Liver (tissue), 9 donors: Measurements from ENCODE around the gene HADHB. TPM values are rescaled to one million over a fixed set of nuclear protein-coding genes. Genes with fewer than 3 reads are reported as not detected.
"Not testable (repeated sequence)": the region's sequence is repeated elsewhere in the genome, so short reads cannot be mapped to it uniquely, and the experiment has no call there.

ENCODE experiments used
- DNase-seq: peaks from one replicate; pipeline ENCODE4 v3.0.0-alpha.2; 2017; ENCODE audit warnings: low spot score
- H3K27ac ChIP-seq, 2 donors: one replicate each; pipeline ENCODE4 v1.7.0; 2013; ENCODE audit warnings: inconsistent platforms in 2 of 2, low read length in 2 of 2, control low read depth in 1 of 2, low read depth in 1 of 2, mild to moderate bottlenecking in 1 of 2
- H3K27me3 ChIP-seq, 4 donors: one replicate each; pipeline versions ENCODE4 v1.6.1 to v1.7.0; 2013; ENCODE audit warnings: low read length in 3 of 4, inconsistent platforms in 1 of 4, mild to moderate bottlenecking in 1 of 4, moderate library complexity in 1 of 4; ENCODE audit not compliant: control insufficient read depth in 4 of 4, insufficient read depth in 4 of 4
- H3K36me3 ChIP-seq, 4 donors: one replicate each; pipeline versions ENCODE4 v1.6.1 to v1.7.0; 2013; ENCODE audit warnings: low read length in 3 of 4, mild to moderate bottlenecking in 3 of 4, low read depth in 1 of 4, moderate library complexity in 1 of 4; ENCODE audit not compliant: control insufficient read depth in 4 of 4, insufficient read depth in 3 of 4
- H3K4me1 ChIP-seq, 4 donors: one replicate each; pipeline versions ENCODE4 v1.6.1 to v1.7.0; 2013; ENCODE audit warnings: low read length in 3 of 4, mild to moderate bottlenecking in 3 of 4, moderate library complexity in 1 of 4; ENCODE audit not compliant: control insufficient read depth in 4 of 4, insufficient read depth in 4 of 4
- H3K4me3 ChIP-seq, 3 donors: one replicate each; pipeline versions ENCODE4 v1.6.1 to v1.7.0; 2013; ENCODE audit warnings: low read length in 3 of 3, control low read depth in 1 of 3, low read depth in 1 of 3, mild to moderate bottlenecking in 1 of 3
- H3K9ac ChIP-seq, 2 donors: one replicate each; pipeline ENCODE4 v1.7.0; 2013; ENCODE audit warnings: low read length in 2 of 2, mild to moderate bottlenecking in 2 of 2, moderate library complexity in 2 of 2, control low read depth in 1 of 2, low read depth in 1 of 2
- H3K9me3 ChIP-seq, 4 donors: one replicate each; pipeline versions ENCODE4 v1.6.1 to v1.7.0; 2013; ENCODE audit warnings: low read length in 3 of 4; ENCODE audit not compliant: control insufficient read depth in 4 of 4
- FOXA1 ChIP-seq: IDR thresholded peaks from 2 replicates; pipeline ENCODE4 v1.6.1; 2016; ENCODE audit warnings: antibody characterized with exemption
- GABPA ChIP-seq, 2 donors: IDR thresholded peaks in 1 of 2; conservative IDR thresholded peaks in 1 of 2; 2 replicates each; pipeline ENCODE4 v1.6.1; 2016; ENCODE audit warnings: antibody characterized with exemption in 2 of 2, mild to moderate bottlenecking in 1 of 2, moderate library complexity in 1 of 2
- HNF4A ChIP-seq, 2 donors: conservative IDR thresholded peaks; 2 replicates each; pipeline ENCODE4 v1.6.1; 2016; ENCODE audit warnings: antibody characterized with exemption in 2 of 2, mild to moderate bottlenecking in 2 of 2
- JUND ChIP-seq, 2 donors: IDR thresholded peaks; 2 replicates each; pipeline ENCODE4 v1.6.1; 2016; ENCODE audit warnings: antibody characterized with exemption in 2 of 2
- NR2F2 ChIP-seq: IDR thresholded peaks from 2 replicates; pipeline ENCODE4 v1.6.1; 2016; ENCODE audit warnings: antibody characterized with exemption
- RAD21 ChIP-seq, 2 donors: IDR thresholded peaks; 2 replicates each; pipeline ENCODE4 v1.6.1; 2016; ENCODE audit warnings: antibody characterized with exemption in 2 of 2, mild to moderate bottlenecking in 2 of 2
- RXRA ChIP-seq, 2 donors: IDR thresholded peaks; 2 replicates each; pipeline ENCODE4 v1.6.1; 2017 to 2018; ENCODE audit warnings: antibody characterized with exemption in 2 of 2, mild to moderate bottlenecking in 1 of 2
- YY1 ChIP-seq: IDR thresholded peaks from 2 replicates; pipeline ENCODE4 v1.6.1; 2016; ENCODE audit warnings: antibody characterized with exemption, mild to moderate bottlenecking
- WGBS: extraction: QIAGEN DNeasy Blood & Tissue Kit; methylation state at CpG from one replicate; pipeline ENCODE4 v1.1.7; 2013; 5-methylcytosine and 5-hydroxymethylcytosine counted together
- polyA plus RNA-seq, 2 donors: library from polyadenylated mRNA; stranded (reverse) in 1 of 2; unstranded in 1 of 2; fragments of 200-250 nt in 1 of 2; fragments of >200 nt in 1 of 2; fragmentation: Nextera tagmentation in 1 of 2; extraction: Ambion mirVana in 1 of 2; gene quantifications; one replicate each; pipeline versions ENCODE4 v1.2.1 to v1.2.3, GENCODE V29; 2013 to 2015
- total RNA-seq, 2 donors: library from RNA; depleted of rRNA; stranded (reverse); fragments of >200 nt; gene quantifications; one replicate each; pipeline ENCODE4 v1.2.3, GENCODE V29; 2014
- TF ChIP-seq, protein P1 (sequence below): fragments of 150-350 bp; IDR thresholded peaks from 2 replicates; pipeline ENCODE4 v1.5.1; 2017; ENCODE audit warnings: improper control_type of control experiment, low read depth, low read length; ENCODE audit not compliant: missing input control
- TF ChIP-seq, protein P2 (sequence below): IDR thresholded peaks from 2 replicates; pipeline ENCODE4 v1.6.1; 2016; ENCODE audit warnings: antibody characterized with exemption
- TF ChIP-seq, protein P3 (sequence below): IDR thresholded peaks from 2 replicates; pipeline ENCODE4 v1.6.1; 2016; ENCODE audit warnings: antibody characterized with exemption, mild to moderate bottlenecking
- donor health status: healthy.
- donor health status: healthy.
- donor health status: healthy.
- donor health status: healthy.
- donor health status: healthy.

The HADHB gene
- total and polyA plus RNA-seq, 4 donors: 103 to 284 (median 261) TPM

DNA sequence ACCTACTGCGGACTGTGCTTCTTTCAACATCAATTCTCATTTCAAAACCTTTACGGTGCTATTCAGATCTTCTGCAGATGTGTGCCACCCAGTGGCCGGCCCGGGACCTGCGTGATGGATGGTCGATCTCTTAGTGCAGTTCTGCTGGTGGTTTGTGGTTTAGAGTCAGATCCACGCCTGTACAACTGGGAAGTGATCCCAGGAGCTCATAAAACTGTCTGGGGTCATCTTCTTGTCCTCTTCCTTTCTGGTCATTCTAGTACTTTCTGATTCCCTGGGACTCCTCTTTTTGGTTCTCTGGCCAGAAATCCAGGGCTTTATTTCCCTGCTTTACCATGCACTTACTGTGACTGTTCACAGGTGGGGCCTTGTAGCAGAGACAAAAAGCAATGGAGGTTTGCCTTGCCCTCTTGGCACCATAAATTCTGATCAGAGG is 85.4 kb downstream of the HADHB start:
- Histone ChIP-seq H3K36me3 (no peaks in the 10 kb centered on the region), H3K4me3 (no peak overlapping the region), H3K27me3 (no peaks in the 10 kb centered on the region), H3K9me3 (no peaks in the 10 kb centered on the region), H3K4me1 (no peaks in the 10 kb centered on the region), H3K27ac (no peak overlapping the region), H3K9ac (no peak overlapping the region)
- WGBS: 2% methylated on average over 7 of the region's 7 CpGs
- TF ChIP-seq RAD21 (IDR thresholded peaks at IDR 0.05) (peak; percentile 96 to 97), RXRA (IDR thresholded peaks at IDR 0.05) (peak in 1 of 2 donors; percentile 36), GABPA (IDR thresholded peaks at IDR 0.05 in 1 of 2, conservative IDR thresholded peaks at IDR 0.05 in 1 of 2) (no peak), HNF4A (conservative IDR thresholded peaks at IDR 0.05) (peak in 1 of 2 donors; percentile 23)
- TF ChIP-seq, protein P1, sequence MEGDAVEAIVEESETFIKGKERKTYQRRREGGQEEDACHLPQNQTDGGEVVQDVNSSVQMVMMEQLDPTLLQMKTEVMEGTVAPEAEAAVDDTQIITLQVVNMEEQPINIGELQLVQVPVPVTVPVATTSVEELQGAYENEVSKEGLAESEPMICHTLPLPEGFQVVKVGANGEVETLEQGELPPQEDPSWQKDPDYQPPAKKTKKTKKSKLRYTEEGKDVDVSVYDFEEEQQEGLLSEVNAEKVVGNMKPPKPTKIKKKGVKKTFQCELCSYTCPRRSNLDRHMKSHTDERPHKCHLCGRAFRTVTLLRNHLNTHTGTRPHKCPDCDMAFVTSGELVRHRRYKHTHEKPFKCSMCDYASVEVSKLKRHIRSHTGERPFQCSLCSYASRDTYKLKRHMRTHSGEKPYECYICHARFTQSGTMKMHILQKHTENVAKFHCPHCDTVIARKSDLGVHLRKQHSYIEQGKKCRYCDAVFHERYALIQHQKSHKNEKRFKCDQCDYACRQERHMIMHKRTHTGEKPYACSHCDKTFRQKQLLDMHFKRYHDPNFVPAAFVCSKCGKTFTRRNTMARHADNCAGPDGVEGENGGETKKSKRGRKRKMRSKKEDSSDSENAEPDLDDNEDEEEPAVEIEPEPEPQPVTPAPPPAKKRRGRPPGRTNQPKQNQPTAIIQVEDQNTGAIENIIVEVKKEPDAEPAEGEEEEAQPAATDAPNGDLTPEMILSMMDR: peak; percentile 89
- TF ChIP-seq, protein P2, sequence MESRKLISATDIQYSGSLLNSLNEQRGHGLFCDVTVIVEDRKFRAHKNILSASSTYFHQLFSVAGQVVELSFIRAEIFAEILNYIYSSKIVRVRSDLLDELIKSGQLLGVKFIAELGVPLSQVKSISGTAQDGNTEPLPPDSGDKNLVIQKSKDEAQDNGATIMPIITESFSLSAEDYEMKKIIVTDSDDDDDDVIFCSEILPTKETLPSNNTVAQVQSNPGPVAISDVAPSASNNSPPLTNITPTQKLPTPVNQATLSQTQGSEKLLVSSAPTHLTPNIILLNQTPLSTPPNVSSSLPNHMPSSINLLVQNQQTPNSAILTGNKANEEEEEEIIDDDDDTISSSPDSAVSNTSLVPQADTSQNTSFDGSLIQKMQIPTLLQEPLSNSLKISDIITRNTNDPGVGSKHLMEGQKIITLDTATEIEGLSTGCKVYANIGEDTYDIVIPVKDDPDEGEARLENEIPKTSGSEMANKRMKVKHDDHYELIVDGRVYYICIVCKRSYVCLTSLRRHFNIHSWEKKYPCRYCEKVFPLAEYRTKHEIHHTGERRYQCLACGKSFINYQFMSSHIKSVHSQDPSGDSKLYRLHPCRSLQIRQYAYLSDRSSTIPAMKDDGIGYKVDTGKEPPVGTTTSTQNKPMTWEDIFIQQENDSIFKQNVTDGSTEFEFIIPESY: no peak
- peak; percentile 84 for DNase-seq

DNA sequence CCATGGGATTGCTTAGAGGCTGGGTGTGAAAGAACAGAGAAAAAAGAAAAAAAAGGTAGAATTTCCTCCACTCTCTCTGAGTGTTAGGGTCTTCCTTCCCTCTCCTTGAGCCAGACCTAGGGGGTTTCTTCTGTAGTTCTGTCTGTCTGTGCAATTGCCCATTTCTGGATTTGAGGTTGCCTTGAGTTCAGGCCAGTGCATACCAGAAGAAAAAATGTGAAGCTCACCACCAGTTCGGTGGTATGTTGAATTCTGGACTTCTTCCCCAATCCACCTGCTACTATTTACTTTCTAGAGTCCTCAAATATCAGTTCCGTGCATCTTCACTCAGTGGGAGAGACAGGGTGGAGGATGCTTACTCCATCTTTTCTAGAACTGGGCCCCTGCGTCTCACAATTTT is 85.9 kb downstream of the HADHB start:
- TF ChIP-seq FOXA1: no peak
- TF ChIP-seq NR2F2: no peak
- no peak for TF ChIP-seq YY1
- TF ChIP-seq, protein P1: no peak
- no peak for TF ChIP-seq HNF4A (conservative IDR thresholded peaks at IDR 0.05)
- TF ChIP-seq, protein P3, sequence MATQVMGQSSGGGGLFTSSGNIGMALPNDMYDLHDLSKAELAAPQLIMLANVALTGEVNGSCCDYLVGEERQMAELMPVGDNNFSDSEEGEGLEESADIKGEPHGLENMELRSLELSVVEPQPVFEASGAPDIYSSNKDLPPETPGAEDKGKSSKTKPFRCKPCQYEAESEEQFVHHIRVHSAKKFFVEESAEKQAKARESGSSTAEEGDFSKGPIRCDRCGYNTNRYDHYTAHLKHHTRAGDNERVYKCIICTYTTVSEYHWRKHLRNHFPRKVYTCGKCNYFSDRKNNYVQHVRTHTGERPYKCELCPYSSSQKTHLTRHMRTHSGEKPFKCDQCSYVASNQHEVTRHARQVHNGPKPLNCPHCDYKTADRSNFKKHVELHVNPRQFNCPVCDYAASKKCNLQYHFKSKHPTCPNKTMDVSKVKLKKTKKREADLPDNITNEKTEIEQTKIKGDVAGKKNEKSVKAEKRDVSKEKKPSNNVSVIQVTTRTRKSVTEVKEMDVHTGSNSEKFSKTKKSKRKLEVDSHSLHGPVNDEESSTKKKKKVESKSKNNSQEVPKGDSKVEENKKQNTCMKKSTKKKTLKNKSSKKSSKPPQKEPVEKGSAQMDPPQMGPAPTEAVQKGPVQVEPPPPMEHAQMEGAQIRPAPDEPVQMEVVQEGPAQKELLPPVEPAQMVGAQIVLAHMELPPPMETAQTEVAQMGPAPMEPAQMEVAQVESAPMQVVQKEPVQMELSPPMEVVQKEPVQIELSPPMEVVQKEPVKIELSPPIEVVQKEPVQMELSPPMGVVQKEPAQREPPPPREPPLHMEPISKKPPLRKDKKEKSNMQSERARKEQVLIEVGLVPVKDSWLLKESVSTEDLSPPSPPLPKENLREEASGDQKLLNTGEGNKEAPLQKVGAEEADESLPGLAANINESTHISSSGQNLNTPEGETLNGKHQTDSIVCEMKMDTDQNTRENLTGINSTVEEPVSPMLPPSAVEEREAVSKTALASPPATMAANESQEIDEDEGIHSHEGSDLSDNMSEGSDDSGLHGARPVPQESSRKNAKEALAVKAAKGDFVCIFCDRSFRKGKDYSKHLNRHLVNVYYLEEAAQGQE: no peak
- no peak for TF ChIP-seq JUND (IDR thresholded peaks at IDR 0.05)
- no peak for TF ChIP-seq RAD21 (IDR thresholded peaks at IDR 0.05)
- Histone ChIP-seq H3K9ac (no peak overlapping the region), H3K4me3 (no peak overlapping the region), H3K4me1 (no peaks in the 10 kb centered on the region), H3K36me3 (no peaks in the 10 kb centered on the region), H3K27ac (no peak overlapping the region), H3K27me3 (no peaks in the 10 kb centered on the region), H3K9me3 (no peaks in the 10 kb centered on the region)
- no peak for DNase-seq
- WGBS: 78% methylated on average over 3 of the region's 3 CpGs

DNA sequence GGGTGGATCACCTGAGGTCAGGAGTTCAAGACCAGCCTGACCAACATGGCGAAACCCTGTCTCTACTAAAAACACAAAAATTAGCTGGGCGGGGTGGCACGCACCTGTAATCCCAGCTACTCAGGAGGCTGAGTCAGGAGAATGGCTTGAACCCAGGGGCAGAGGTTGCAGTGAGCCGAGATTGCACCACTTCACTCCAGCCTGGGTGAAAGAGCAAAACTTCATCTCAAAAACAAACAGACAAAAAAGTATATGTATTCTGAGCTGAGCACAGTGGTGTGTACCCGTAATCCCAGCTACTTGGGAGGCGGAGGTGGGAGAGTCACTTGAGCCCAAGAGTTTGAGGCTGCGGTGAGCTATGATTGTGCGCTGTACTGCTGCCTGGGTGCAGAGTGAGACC is 86.6 kb downstream of the HADHB start:
- WGBS: 92% methylated on average over 8 of the region's 8 CpGs

More for the DNA sequence above, 86.6 kb downstream of the HADHB start:
- not testable (repeated sequence) for H3K9ac ChIP-seq, DNase-seq, H3K27me3 ChIP-seq, H3K27ac ChIP-seq, H3K9me3 ChIP-seq, H3K4me1 ChIP-seq, H3K4me3 ChIP-seq, H3K36me3 ChIP-seq
